Measurements from ENCODE around the gene MTARC2.

Gene MTARC2

DNA sequence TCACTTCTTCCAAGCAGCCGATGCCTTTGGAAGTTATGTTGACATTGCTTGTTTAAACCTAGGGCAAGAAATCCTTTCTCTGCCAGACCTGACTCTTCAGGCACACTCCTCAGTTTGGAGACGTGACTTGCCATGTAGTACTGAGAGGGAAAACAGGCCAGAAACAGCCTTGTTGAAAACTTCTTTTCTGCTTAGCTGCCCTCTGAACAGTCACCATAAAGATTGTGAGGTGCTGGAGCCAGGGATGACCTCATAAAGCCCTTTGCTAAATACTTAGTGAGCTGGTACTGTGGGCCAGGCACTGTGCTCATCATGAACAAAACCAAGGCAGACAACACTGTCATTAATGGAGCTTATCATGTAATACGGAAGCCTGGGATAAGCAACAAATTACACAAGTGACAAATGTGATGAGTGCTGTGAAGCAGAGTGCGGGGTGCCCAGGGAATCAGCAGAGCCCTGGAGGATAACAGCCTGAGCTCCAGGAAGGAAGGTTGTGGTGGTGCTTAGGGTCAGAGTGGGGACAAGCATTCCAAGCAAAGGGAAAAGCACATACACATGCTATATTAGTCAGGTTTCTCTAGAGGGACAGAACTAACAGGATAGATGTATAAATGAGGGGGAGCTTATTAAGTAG lies 80.9 kb downstream of the MTARC2 start:
- DNase-seq (ENCODE audit: low read depth) = no peak
- TF ChIP-seq, protein P1, sequence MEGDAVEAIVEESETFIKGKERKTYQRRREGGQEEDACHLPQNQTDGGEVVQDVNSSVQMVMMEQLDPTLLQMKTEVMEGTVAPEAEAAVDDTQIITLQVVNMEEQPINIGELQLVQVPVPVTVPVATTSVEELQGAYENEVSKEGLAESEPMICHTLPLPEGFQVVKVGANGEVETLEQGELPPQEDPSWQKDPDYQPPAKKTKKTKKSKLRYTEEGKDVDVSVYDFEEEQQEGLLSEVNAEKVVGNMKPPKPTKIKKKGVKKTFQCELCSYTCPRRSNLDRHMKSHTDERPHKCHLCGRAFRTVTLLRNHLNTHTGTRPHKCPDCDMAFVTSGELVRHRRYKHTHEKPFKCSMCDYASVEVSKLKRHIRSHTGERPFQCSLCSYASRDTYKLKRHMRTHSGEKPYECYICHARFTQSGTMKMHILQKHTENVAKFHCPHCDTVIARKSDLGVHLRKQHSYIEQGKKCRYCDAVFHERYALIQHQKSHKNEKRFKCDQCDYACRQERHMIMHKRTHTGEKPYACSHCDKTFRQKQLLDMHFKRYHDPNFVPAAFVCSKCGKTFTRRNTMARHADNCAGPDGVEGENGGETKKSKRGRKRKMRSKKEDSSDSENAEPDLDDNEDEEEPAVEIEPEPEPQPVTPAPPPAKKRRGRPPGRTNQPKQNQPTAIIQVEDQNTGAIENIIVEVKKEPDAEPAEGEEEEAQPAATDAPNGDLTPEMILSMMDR (IDR thresholded peaks at IDR 0.05; ENCODE audit: control insufficient read depth, extremely low read depth, insufficient read depth) = no peak
- H3K4me3 ChIP-seq (ENCODE audit: low read depth, low read length) = no peak overlapping the region

DNA sequence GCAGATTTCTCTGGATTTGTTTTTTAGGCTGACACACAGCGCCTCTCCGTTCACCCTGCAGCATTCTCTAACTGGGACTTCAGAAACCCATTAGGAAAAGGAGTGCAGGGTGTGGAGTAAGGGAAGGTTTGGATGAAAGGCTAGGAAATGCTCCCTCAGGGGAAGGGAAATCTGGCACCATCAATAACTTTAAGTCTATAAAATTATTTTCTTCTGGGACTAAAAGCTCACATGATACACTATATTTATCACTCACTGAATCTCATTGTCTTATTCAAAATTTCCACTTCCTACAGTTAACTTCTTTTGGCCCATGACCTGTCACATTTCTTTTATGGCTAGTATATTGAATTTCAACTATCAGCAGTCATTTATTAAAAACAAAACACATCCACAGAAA lies 85.3 kb downstream of the MTARC2 start:
- TF ChIP-seq, protein P1 (IDR thresholded peaks at IDR 0.05; ENCODE audit: control insufficient read depth, extremely low read depth, insufficient read depth) = no peak
- DNase-seq (ENCODE audit: low read depth) = no peak
- H3K4me3 ChIP-seq (ENCODE audit: low read depth, low read length) = no peak overlapping the region

Data from LNCaP clone FGC (cell line).